GM18526 (cell line): ENCODE results near the gene FRMPD4.

Experiments
- POLR2A ChIP-seq: IDR thresholded peaks from 3 replicates; pipeline ENCODE4 v1.6.1; 2011; ENCODE audit not compliant: insufficient read length; ENCODE audit errors: extremely low read depth

FRMPD4 gene

GRCh38 chrX:12564221-12564620 is 425.9 kb downstream of the FRMPD4 start:
- TF ChIP-seq POLR2A, result no peak

GRCh38 chrX:12567857-12568256 is 429.6 kb downstream of the FRMPD4 start:
- TF ChIP-seq POLR2A, result no peak

GRCh38 chrX:12570859-12571501 is 432.7 kb downstream of the FRMPD4 start:
- no peak for TF ChIP-seq POLR2A

- TF ChIP-seq POLR2A, result no peak
Observed at GRCh38 chrX:12579311-12579710, 441.0 kb downstream of the FRMPD4 start.

GRCh38 chrX:12580548-12580947 is 442.3 kb downstream of the FRMPD4 start:
- TF ChIP-seq POLR2A, result no peak

- TF ChIP-seq POLR2A, result no peak
Observed at GRCh38 chrX:12581546-12581945, 443.3 kb downstream of the FRMPD4 start.

GRCh38 chrX:12582649-12583048 is 444.4 kb downstream of the FRMPD4 start:
- no peak for TF ChIP-seq POLR2A

- TF ChIP-seq POLR2A, result no peak
Observed at GRCh38 chrX:12583543-12583942, 445.3 kb downstream of the FRMPD4 start.

GRCh38 chrX:12595720-12596119 is 457.4 kb downstream of the FRMPD4 start:
- TF ChIP-seq POLR2A, result no peak

GRCh38 chrX:12610079-12610478 is 471.8 kb downstream of the FRMPD4 start:
- TF ChIP-seq POLR2A, result no peak

- no peak for TF ChIP-seq POLR2A
Observed at GRCh38 chrX:12611471-12611870, 473.2 kb downstream of the FRMPD4 start.

GRCh38 chrX:12614266-12614665 is 476.0 kb downstream of the FRMPD4 start:
- no peak for TF ChIP-seq POLR2A

- TF ChIP-seq POLR2A, result no peak
Observed at GRCh38 chrX:12615061-12615460, 476.8 kb downstream of the FRMPD4 start.

GRCh38 chrX:12617241-12617640 is 479.0 kb downstream of the FRMPD4 start:
- no peak for TF ChIP-seq POLR2A

- no peak for TF ChIP-seq POLR2A
Observed at GRCh38 chrX:12647230-12647629, 509.0 kb downstream of the FRMPD4 start.

- TF ChIP-seq POLR2A, result no peak
Observed at GRCh38 chrX:12648995-12649394, 510.7 kb downstream of the FRMPD4 start.

- no peak for TF ChIP-seq POLR2A
Observed at GRCh38 chrX:12657433-12657832, 519.2 kb downstream of the FRMPD4 start.
